ENCODE data around the gene PTPN22. TPM values are rescaled to one million over a fixed set of nuclear protein-coding genes. Genes with fewer than 3 reads are reported as not detected.
A peak's percentile ranks its signal among the peaks of the same experiment; 100 is the strongest.

Gene PTPN22
- total and polyA plus RNA-seq, 9 of the 15 experiments (the other 6 are each of a cell fraction or from before 2014, with no cell fraction given): 0.45 to 4.6 (median 1.1) TPM

DNA sequence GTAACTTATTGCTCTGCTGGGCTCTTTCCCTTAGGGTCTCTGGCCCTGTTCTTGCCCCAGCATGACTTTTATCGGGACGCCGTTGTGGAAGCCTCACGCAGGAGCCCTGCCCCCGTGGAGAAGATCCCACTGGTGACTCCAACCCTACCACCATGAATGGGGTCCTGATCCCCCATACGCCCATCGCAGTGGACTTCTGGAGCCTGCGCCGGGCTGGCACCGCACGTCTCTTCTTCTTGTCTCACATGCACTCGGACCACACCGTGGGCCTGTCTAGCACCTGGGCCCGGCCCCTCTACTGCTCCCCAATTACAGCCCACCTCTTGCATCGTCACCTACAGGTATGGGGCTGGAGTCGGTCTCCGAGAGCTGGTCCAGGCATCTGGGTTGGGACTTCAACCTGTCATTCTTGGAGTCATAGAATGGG, 33.9 kb upstream of the PTPN22 start (continued):
- no peak for TF ChIP-seq TEAD1 (CRISPR knock-in tag; IDR thresholded peaks at IDR 0.05)
- no peak for TF ChIP-seq ZBTB17 (CRISPR knock-in tag; IDR thresholded peaks at IDR 0.05)
- TF ChIP-seq, protein P1, sequence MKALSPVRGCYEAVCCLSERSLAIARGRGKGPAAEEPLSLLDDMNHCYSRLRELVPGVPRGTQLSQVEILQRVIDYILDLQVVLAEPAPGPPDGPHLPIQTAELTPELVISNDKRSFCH (CRISPR knock-in tag; IDR thresholded peaks at IDR 0.05): no peak
- TF ChIP-seq, protein P1 (tag; IDR thresholded peaks at IDR 0.05): 0 out of 2 replicates have a peak, but pooled peaks have one; percentile 44
- TF ChIP-seq NCOA4 (IDR thresholded peaks at IDR 0.05; ENCODE audit: partially characterized antibody): no peak
- TF ChIP-seq BCOR (IDR thresholded peaks at IDR 0.05): 0 out of 2 replicates have a peak, but pooled peaks have one; percentile 1
- TF ChIP-seq, protein P2, sequence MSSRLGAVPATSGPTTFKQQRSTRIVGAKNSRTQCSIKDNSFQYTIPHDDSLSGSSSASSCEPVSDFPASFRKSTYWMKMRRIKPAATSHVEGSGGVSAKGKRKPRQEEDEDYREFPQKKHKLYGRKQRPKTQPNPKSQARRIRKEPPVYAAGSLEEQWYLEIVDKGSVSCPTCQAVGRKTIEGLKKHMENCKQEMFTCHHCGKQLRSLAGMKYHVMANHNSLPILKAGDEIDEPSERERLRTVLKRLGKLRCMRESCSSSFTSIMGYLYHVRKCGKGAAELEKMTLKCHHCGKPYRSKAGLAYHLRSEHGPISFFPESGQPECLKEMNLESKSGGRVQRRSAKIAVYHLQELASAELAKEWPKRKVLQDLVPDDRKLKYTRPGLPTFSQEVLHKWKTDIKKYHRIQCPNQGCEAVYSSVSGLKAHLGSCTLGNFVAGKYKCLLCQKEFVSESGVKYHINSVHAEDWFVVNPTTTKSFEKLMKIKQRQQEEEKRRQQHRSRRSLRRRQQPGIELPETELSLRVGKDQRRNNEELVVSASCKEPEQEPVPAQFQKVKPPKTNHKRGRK (tag; IDR thresholded peaks at IDR 0.05): peak; percentile 98
- peak; percentile 59; the same call in 1 of the 2 replicates for TF ChIP-seq ZNF232 (CRISPR knock-in tag; IDR thresholded peaks at IDR 0.05)
- TF ChIP-seq, protein P3, sequence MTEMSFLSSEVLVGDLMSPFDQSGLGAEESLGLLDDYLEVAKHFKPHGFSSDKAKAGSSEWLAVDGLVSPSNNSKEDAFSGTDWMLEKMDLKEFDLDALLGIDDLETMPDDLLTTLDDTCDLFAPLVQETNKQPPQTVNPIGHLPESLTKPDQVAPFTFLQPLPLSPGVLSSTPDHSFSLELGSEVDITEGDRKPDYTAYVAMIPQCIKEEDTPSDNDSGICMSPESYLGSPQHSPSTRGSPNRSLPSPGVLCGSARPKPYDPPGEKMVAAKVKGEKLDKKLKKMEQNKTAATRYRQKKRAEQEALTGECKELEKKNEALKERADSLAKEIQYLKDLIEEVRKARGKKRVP (CRISPR knock-in tag; IDR thresholded peaks at IDR 0.05): no peak
- no peak for TF ChIP-seq ZSCAN32 (CRISPR knock-in tag; IDR thresholded peaks at IDR 0.05)
- TF ChIP-seq, protein P4, sequence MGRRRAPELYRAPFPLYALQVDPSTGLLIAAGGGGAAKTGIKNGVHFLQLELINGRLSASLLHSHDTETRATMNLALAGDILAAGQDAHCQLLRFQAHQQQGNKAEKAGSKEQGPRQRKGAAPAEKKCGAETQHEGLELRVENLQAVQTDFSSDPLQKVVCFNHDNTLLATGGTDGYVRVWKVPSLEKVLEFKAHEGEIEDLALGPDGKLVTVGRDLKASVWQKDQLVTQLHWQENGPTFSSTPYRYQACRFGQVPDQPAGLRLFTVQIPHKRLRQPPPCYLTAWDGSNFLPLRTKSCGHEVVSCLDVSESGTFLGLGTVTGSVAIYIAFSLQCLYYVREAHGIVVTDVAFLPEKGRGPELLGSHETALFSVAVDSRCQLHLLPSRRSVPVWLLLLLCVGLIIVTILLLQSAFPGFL (CRISPR knock-in tag; IDR thresholded peaks at IDR 0.05): no peak
- TF ChIP-seq, protein P5, sequence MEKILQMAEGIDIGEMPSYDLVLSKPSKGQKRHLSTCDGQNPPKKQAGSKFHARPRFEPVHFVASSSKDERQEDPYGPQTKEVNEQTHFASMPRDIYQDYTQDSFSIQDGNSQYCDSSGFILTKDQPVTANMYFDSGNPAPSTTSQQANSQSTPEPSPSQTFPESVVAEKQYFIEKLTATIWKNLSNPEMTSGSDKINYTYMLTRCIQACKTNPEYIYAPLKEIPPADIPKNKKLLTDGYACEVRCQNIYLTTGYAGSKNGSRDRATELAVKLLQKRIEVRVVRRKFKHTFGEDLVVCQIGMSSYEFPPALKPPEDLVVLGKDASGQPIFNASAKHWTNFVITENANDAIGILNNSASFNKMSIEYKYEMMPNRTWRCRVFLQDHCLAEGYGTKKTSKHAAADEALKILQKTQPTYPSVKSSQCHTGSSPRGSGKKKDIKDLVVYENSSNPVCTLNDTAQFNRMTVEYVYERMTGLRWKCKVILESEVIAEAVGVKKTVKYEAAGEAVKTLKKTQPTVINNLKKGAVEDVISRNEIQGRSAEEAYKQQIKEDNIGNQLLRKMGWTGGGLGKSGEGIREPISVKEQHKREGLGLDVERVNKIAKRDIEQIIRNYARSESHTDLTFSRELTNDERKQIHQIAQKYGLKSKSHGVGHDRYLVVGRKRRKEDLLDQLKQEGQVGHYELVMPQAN (IDR thresholded peaks at IDR 0.05; ENCODE audit: borderline replicate concordance): peak; percentile 91
- TF ChIP-seq ZBED1 (IDR thresholded peaks at IDR 0.05): no peak
- no peak for TF ChIP-seq TEAD4 (IDR thresholded peaks at IDR 0.05; ENCODE audit: low read length)
- TF ChIP-seq TEAD4 (CRISPR knock-in tag; IDR thresholded peaks at IDR 0.05; ENCODE audit: borderline replicate concordance): no peak
- peak; percentile 9; the same call in 1 of the 2 replicates for TF ChIP-seq TARDBP (IDR thresholded peaks at IDR 0.05)
- TF ChIP-seq, protein P6, sequence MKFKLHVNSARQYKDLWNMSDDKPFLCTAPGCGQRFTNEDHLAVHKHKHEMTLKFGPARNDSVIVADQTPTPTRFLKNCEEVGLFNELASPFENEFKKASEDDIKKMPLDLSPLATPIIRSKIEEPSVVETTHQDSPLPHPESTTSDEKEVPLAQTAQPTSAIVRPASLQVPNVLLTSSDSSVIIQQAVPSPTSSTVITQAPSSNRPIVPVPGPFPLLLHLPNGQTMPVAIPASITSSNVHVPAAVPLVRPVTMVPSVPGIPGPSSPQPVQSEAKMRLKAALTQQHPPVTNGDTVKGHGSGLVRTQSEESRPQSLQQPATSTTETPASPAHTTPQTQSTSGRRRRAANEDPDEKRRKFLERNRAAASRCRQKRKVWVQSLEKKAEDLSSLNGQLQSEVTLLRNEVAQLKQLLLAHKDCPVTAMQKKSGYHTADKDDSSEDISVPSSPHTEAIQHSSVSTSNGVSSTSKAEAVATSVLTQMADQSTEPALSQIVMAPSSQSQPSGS (CRISPR knock-in tag; IDR thresholded peaks at IDR 0.05): no peak
- peak; percentile 40; the same call in 1 of the 2 replicates for TF ChIP-seq MIER1 (IDR thresholded peaks at IDR 0.05; ENCODE audit: low read depth)
- no peak for TF ChIP-seq ZNF507 (tag; conservative IDR thresholded peaks at IDR 0.05)
- TF ChIP-seq SIRT6 (IDR thresholded peaks at IDR 0.05; ENCODE audit: low read depth, low read length): no peak
- TF ChIP-seq SPI1 (IDR thresholded peaks at IDR 0.05; ENCODE audit: borderline replicate concordance, low read depth, low read length): no peak
- peak; percentile 60; the same call in 1 of the 2 replicates for TF ChIP-seq SMARCA4 (IDR thresholded peaks at IDR 0.05)

Measured in K562 (cell line).